Activated T-cell treated with anti-CD3 and anti-CD28 coated beads, Interleukin-2, amount 50 U/mL, for 4 hours (primary cell): ENCODE data around the gene CD81. TPM values are rescaled to one million over a fixed set of nuclear protein-coding genes. Genes with fewer than 3 reads are reported as not detected.

Experiments
- ATAC-seq, 2 donors: fragments of 200-7000 bp; cut with Tn5 transposase; one replicate each; pipeline ENCODE4 v1.10.0; 2021
- DNase-seq: peaks from one replicate; pipeline ENCODE4 v3.0.0-alpha.2; 2020
- H3K27me3 Mint-ChIP-seq: one replicate; pipeline ENCODE4 v1.8.0; 2021; ENCODE audit warnings: low read depth, mixed read lengths
- H3K36me3 Mint-ChIP-seq: one replicate; pipeline ENCODE4 v1.8.0; 2022; ENCODE audit warnings: mixed read lengths; ENCODE audit not compliant: insufficient read depth
- H3K4me1 Mint-ChIP-seq: one replicate; pipeline ENCODE4 v1.8.0; 2021; ENCODE audit warnings: low read depth, mixed read lengths
- H3K4me3 Mint-ChIP-seq: one replicate; pipeline ENCODE4 v1.8.0; 2021; ENCODE audit warnings: mild to moderate bottlenecking, moderate library complexity, mixed read lengths
- H3K9me3 Mint-ChIP-seq: one replicate; pipeline ENCODE4 v1.8.0; 2021; ENCODE audit warnings: mixed read lengths
- total RNA-seq, 3 donors: library from RNA; stranded (reverse); gene quantifications; one replicate each; pipeline ENCODE4 v1.2.1, GENCODE V29; 2021

The CD81 gene
- total RNA-seq, 3 donors from 2014 or later = 205 to 227 (median 209) TPM

- Mint-ChIP-seq H3K36me3 (peaks cover 5% of the 10 kb centered on the region), H3K4me1 (peaks cover 73% of the 10 kb centered on the region), H3K27me3 (no peaks in the 10 kb centered on the region), H3K4me3 (no peak overlapping the region), H3K9me3 (no peaks in the 10 kb centered on the region)
- ATAC-seq (no peak), DNase-seq (no peak)
Observed at GRCh38 chr11:2386591-2386990, 9.5 kb downstream of the CD81 start.

- H3K4me1 Mint-ChIP-seq = peaks cover 66% of the 10 kb centered on the region
- no peak for DNase-seq
Observed at GRCh38 chr11:2387266-2387987, 10.3 kb downstream of the CD81 start.

GRCh38 chr11:2388431-2389376, 11.6 kb downstream of the CD81 start:
- DNase-seq (no peak), ATAC-seq (no peak)
- H3K27me3 Mint-ChIP-seq = no peaks in the 10 kb centered on the region
- H3K4me1 Mint-ChIP-seq = peaks cover 55% of the 10 kb centered on the region
- H3K9me3 Mint-ChIP-seq = no peaks in the 10 kb centered on the region
- H3K4me3 Mint-ChIP-seq = no peak overlapping the region
- H3K36me3 Mint-ChIP-seq = peaks cover 5% of the 10 kb centered on the region

More at GRCh38 chr11:2387266-2387987, 10.3 kb downstream of the CD81 start:
- H3K4me3 Mint-ChIP-seq = no peak overlapping the region
- H3K9me3 Mint-ChIP-seq = no peaks in the 10 kb centered on the region
- ATAC-seq = peak; percentile 20 to 41
- H3K27me3 Mint-ChIP-seq = no peaks in the 10 kb centered on the region
- H3K36me3 Mint-ChIP-seq = peaks cover 5% of the 10 kb centered on the region

- peaks cover 51% of the 10 kb centered on the region for H3K4me1 Mint-ChIP-seq
- peaks cover 5% of the 10 kb centered on the region for H3K36me3 Mint-ChIP-seq
- no peak for ATAC-seq
- H3K27me3 Mint-ChIP-seq = no peaks in the 10 kb centered on the region
- H3K4me3 Mint-ChIP-seq = peak overlapping the region; percentile 7
- no peaks in the 10 kb centered on the region for H3K9me3 Mint-ChIP-seq
- DNase-seq = no peak
Observed at GRCh38 chr11:2389377-2390026, 12.4 kb downstream of the CD81 start.

- no peak overlapping the region for H3K4me3 Mint-ChIP-seq
- peaks cover 5% of the 10 kb centered on the region for H3K36me3 Mint-ChIP-seq
- DNase-seq (no peak), ATAC-seq (no peak)
- no peaks in the 10 kb centered on the region for H3K9me3 Mint-ChIP-seq
- peaks cover 44% of the 10 kb centered on the region for H3K4me1 Mint-ChIP-seq
- no peaks in the 10 kb centered on the region for H3K27me3 Mint-ChIP-seq
Observed at GRCh38 chr11:2390091-2390724, 13.1 kb downstream of the CD81 start.

GRCh38 chr11:2390725-2391151, 13.6 kb downstream of the CD81 start:
- H3K4me3 Mint-ChIP-seq = no peak overlapping the region
- no peak for DNase-seq
- H3K9me3 Mint-ChIP-seq = no peaks in the 10 kb centered on the region
- peaks cover 39% of the 10 kb centered on the region for H3K4me1 Mint-ChIP-seq
- peaks cover 3% of the 10 kb centered on the region for H3K36me3 Mint-ChIP-seq
- no peak for ATAC-seq
- H3K27me3 Mint-ChIP-seq = no peaks in the 10 kb centered on the region

- no peak for ATAC-seq
- Mint-ChIP-seq H3K36me3 (peaks cover 2% of the 10 kb centered on the region), H3K4me1 (peaks cover 32% of the 10 kb centered on the region), H3K9me3 (no peaks in the 10 kb centered on the region), H3K27me3 (no peaks in the 10 kb centered on the region), H3K4me3 (no peak overlapping the region)
- DNase-seq = no peak
Observed at GRCh38 chr11:2391181-2391975, 14.3 kb downstream of the CD81 start.

GRCh38 chr11:2392241-2392959, 15.3 kb downstream of the CD81 start:
- Mint-ChIP-seq H3K4me1 (peaks cover 23% of the 10 kb centered on the region), H3K9me3 (no peaks in the 10 kb centered on the region), H3K27me3 (no peaks in the 10 kb centered on the region), H3K4me3 (no peak overlapping the region), H3K36me3 (peaks cover 6% of the 10 kb centered on the region)
- ATAC-seq = no peak
- no peak for DNase-seq

- DNase-seq (no peak), ATAC-seq (no peak)
- Mint-ChIP-seq H3K36me3 (peaks cover 10% of the 10 kb centered on the region), H3K4me3 (no peak overlapping the region), H3K4me1 (peaks cover 20% of the 10 kb centered on the region), H3K9me3 (no peaks in the 10 kb centered on the region), H3K27me3 (no peaks in the 10 kb centered on the region)
Observed at GRCh38 chr11:2393111-2393868, 16.2 kb downstream of the CD81 start.

- peaks cover 16% of the 10 kb centered on the region for H3K4me1 Mint-ChIP-seq
- no peaks in the 10 kb centered on the region for H3K9me3 Mint-ChIP-seq
- H3K36me3 Mint-ChIP-seq = peaks cover 10% of the 10 kb centered on the region
- ATAC-seq (no peak), DNase-seq (no peak)
- H3K4me3 Mint-ChIP-seq = no peak overlapping the region
- H3K27me3 Mint-ChIP-seq = no peaks in the 10 kb centered on the region
Observed at GRCh38 chr11:2393941-2394817, 17.1 kb downstream of the CD81 start.

- peaks cover 11% of the 10 kb centered on the region for H3K4me1 Mint-ChIP-seq
- DNase-seq (no peak), ATAC-seq (no peak)
- no peaks in the 10 kb centered on the region for H3K27me3 Mint-ChIP-seq
- peaks cover 9% of the 10 kb centered on the region for H3K36me3 Mint-ChIP-seq
- no peaks in the 10 kb centered on the region for H3K9me3 Mint-ChIP-seq
- H3K4me3 Mint-ChIP-seq = no peak overlapping the region
Observed at GRCh38 chr11:2394818-2395105, 17.7 kb downstream of the CD81 start.

GRCh38 chr11:2395211-2395730, 18.2 kb downstream of the CD81 start:
- ATAC-seq (no peak), DNase-seq (no peak)
- no peak overlapping the region for H3K4me3 Mint-ChIP-seq
- H3K9me3 Mint-ChIP-seq = no peaks in the 10 kb centered on the region
- H3K36me3 Mint-ChIP-seq = peaks cover 7% of the 10 kb centered on the region
- H3K27me3 Mint-ChIP-seq = no peaks in the 10 kb centered on the region
- H3K4me1 Mint-ChIP-seq = peaks cover 6% of the 10 kb centered on the region
